ENCODE results near the gene CCDC187.

CCDC187 gene

DNA sequence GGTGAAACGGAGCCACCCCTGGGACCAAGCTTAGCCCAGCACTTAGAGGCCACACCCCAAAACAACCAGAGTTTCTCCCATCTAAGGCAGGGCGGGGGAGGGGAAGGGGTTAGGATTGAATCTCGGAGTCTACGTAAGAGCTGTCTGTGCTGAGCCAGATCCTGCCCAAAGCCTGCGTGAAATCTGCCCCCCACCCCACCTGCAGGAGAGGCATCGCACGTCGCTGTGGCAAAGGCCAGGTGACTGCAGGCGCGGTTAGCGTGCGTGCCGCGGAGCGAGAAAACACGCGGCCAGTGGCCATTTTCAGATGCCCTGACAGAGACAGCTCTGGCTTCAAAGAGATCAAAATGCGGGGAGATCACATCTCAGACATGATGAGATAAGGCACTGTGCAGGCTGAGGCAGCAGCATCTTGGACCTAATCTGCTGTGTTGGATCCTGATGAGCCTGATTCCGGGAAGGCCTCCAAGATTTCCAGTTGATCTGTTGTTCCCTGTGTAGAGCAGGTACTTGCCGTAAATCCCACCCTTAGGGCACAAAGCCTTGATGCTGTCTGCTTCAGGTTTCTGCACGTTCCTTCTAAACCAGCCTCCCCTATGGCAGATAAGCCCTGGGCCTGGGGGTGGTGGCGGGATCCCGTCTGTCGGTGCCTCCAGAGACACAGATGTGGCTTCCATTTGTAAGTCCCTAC lies 55.8 kb downstream of the CCDC187 start:
- in situ Hi-C loops (cut with HindIII; ENCODE audit: low pct_unique_long_range_greater_than_20kb, low sequenced_read_pairs) = no loop called here
- DNase-seq (ENCODE audit: low read depth in 1 of 2, low spot score in 1 of 2) = no peak
- no peak for TF ChIP-seq JUND (IDR thresholded peaks at IDR 0.05; ENCODE audit: low read depth)

DNA sequence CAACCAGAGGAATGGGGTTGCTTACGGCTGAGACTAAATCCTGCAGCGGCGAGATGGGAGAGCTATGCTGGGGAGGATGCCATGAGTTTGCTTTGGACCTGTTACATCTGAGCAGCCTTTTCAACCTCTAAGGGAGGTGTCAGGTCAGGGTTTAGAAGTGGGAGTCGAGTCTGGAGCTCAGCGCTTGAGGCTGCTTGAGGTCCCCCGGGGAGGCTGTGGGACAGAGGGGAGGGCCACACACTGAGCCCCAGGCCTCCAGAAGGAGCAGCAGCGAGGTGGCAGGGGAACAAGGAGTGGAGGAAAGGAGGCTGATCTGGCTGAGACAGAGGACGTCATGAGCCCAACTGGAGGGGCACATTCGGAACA lies 56.4 kb downstream of the CCDC187 start:
- in situ Hi-C loops (cut with HindIII; ENCODE audit: low pct_unique_long_range_greater_than_20kb, low sequenced_read_pairs) = no loop called here
- DNase-seq (ENCODE audit: low read depth in 1 of 2, low spot score in 1 of 2) = no peak
- TF ChIP-seq JUND (IDR thresholded peaks at IDR 0.05; ENCODE audit: low read depth) = no peak

GRCh38 chr9:136246849-136247550 lies 56.9 kb downstream of the CCDC187 start:
- no peak for DNase-seq (ENCODE audit: low read depth in 1 of 2, low spot score in 1 of 2)
- TF ChIP-seq JUND (IDR thresholded peaks at IDR 0.05; ENCODE audit: low read depth) = no peak
- in situ Hi-C loops (cut with HindIII; ENCODE audit: low pct_unique_long_range_greater_than_20kb, low sequenced_read_pairs) = no loop called here

DNA sequence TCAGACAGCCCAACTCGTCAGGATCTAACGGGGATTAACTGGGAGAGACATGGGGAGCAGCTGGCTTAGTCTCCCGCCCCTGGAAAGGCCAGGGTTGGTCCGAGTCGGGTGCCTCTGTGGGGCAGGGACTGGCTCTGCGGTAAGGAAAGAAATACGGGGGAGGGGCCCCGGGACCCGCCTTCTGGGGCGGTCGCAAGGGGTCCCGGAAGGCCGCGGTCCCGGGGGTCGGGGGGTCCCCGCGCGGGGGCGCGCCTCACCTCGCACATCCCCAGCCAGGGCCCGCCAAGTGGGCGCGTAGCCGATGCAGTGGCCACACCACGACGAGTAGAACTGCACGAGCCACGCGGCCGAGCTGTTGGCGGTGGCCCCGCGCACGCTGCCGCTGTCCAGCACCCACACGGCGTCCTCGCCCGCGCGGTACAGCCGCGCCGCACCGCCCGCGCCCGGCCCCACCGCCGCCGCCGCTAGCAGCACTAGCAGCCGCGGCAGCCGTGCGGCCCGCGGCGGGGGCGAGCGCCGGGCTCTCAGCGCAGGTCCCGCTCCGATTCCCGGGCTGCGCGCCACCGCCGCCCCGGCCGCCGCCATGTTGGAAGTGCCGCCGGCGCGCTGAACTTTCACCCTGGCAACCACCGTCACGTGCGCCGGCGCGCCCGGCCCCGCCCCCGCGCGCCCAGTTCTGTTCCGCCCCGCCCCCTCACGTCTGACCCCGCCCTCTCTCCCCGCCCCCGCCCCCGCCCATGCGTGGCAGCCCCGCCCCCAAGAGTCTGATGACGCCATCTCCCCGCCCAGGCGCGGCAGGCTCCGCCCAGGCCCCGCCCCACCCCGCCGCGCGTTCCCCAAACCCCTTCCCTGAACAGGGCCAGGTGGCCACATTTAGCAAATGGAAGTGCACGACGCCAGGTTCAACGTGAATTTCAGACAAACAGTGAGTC lies 58.4 kb downstream of the CCDC187 start, which contains the start of gene QSOX2:
TSS of gene QSOX2 (minus strand) at position 594 of the 932 bp plus-strand sequence. CDS start at position 585, 9 bp downstream.
- no peak for TF ChIP-seq JUND (IDR thresholded peaks at IDR 0.05; ENCODE audit: low read depth)
- peak; percentile 87 to 88 for DNase-seq (ENCODE audit: low read depth in 1 of 2, low spot score in 1 of 2)
- in situ Hi-C loops (cut with HindIII; ENCODE audit: low pct_unique_long_range_greater_than_20kb, low sequenced_read_pairs) = no loop called here

GRCh38 chr9:136244969-136245218 lies 59.0 kb downstream of the CCDC187 start:
- in situ Hi-C loops (cut with HindIII; ENCODE audit: low pct_unique_long_range_greater_than_20kb, low sequenced_read_pairs) = no loop called here
- DNase-seq (ENCODE audit: low read depth in 1 of 2, low spot score in 1 of 2) = no peak
- no peak for TF ChIP-seq JUND (IDR thresholded peaks at IDR 0.05; ENCODE audit: low read depth)

DNA sequence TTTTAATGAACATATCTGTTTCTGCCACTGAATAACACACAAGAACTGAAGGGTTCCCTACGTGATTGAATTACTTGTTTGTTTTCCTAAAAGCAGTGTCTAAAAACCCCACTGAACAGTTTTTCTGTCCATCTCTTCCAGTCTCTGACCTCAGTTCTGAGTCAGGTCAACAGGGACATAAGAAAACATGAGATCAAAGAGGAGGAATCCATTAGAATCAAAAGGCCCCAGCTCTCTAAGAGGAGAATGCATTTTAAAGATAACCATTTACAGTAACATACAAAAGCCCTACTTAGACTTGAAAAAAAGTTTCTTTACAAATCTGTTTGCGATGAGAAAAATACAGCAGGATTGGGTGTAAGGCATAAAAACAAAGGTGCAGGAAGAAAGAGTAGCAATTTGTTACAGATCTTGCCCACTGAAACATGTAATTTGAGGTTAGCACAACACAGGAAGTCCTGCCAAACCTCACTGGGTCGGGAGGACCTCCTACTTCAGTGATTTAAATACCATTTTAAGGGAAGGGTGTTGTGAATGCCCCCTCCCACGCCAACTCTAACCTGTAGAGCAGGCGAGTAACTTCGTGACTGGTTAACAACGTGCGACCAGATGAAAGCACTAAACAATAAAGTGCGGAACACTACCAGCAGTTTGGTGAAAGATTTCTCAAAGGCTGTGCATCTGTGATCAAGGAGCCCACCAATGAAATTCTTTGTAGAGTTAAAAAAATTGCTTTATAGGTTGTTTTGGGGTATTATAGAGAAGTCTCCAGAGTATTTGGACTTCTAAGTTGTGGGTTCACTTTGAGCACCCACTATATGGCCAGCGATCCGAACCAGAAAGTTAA lies 59.5 kb downstream of the CCDC187 start:
- no peak for DNase-seq (ENCODE audit: low read depth in 1 of 2, low spot score in 1 of 2)
- TF ChIP-seq JUND (IDR thresholded peaks at IDR 0.05; ENCODE audit: low read depth) = no peak
- in situ Hi-C loops (cut with HindIII; ENCODE audit: low pct_unique_long_range_greater_than_20kb, low sequenced_read_pairs) = no loop called here

GRCh38 chr9:136243631-136244030 lies 60.3 kb downstream of the CCDC187 start:
- TF ChIP-seq JUND (IDR thresholded peaks at IDR 0.05; ENCODE audit: low read depth) = no peak
- no peak for DNase-seq (ENCODE audit: low read depth in 1 of 2, low spot score in 1 of 2)
- in situ Hi-C loops (cut with HindIII; ENCODE audit: low pct_unique_long_range_greater_than_20kb, low sequenced_read_pairs) = no loop called here

GRCh38 chr9:136242918-136243525 lies 60.9 kb downstream of the CCDC187 start:
- in situ Hi-C loops (cut with HindIII; ENCODE audit: low pct_unique_long_range_greater_than_20kb, low sequenced_read_pairs) = no loop called here
- peak in 1 of 2 experiments; percentile 33 for DNase-seq (ENCODE audit: low read depth in 1 of 2, low spot score in 1 of 2)
- no peak for TF ChIP-seq JUND (IDR thresholded peaks at IDR 0.05; ENCODE audit: low read depth)

DNA sequence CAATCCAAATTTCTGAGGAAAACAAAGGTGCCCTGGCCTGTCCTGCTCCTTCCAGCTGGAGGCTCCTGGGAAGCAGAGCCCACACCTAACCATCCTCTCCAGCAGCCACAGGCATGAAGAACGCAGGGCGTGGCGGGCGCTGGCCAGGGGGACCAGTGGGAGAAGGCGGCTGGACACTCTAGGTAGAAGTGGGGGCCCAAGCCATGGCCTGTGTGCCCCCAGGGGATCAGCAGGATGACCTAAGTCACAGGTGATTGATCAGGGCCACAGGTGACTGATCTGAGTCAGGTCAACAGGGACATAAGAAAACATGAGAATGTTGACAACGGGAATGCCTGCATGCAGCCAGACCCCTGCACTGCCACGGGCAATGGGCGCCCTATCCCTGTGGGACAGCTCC lies 61.6 kb downstream of the CCDC187 start:
- in situ Hi-C loops (cut with HindIII; ENCODE audit: low pct_unique_long_range_greater_than_20kb, low sequenced_read_pairs) = no loop called here
- TF ChIP-seq JUND (IDR thresholded peaks at IDR 0.05; ENCODE audit: low read depth) = no peak
- no peak for DNase-seq (ENCODE audit: low read depth in 1 of 2, low spot score in 1 of 2)

- in situ Hi-C loops (cut with HindIII; ENCODE audit: low pct_unique_long_range_greater_than_20kb, low sequenced_read_pairs) = no loop called here
Measured at GRCh38 chr9:136241542-136241941, 62.4 kb downstream of the CCDC187 start.

GRCh38 chr9:136240941-136241340 lies 63.0 kb downstream of the CCDC187 start:
- in situ Hi-C loops (cut with HindIII; ENCODE audit: low pct_unique_long_range_greater_than_20kb, low sequenced_read_pairs) = no loop called here

More at GRCh38 chr9:136241542-136241941, 62.4 kb downstream of the CCDC187 start:
- DNase-seq (ENCODE audit: low read depth in 1 of 2, low spot score in 1 of 2) = no peak
- no peak for TF ChIP-seq JUND (IDR thresholded peaks at IDR 0.05; ENCODE audit: low read depth)

DNA sequence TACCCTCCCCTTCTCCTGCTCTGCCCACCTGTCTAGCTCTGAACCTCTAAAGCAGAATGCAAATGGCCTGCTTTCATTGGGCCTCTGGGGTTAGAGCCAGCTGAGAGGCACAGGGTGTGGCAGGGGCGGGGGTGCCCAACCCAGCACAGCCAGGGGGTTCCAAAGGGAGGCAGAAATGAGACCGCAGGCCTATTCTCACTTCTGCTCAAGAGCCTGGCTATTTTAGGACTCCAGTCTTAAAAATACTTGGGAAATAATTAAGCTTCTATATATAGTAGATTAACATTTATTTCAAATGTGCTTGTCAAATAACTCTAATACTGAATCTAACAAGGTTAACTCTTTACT lies 63.9 kb downstream of the CCDC187 start:
- no peak for TF ChIP-seq JUND (IDR thresholded peaks at IDR 0.05; ENCODE audit: low read depth)
- no peak for DNase-seq (ENCODE audit: low read depth in 1 of 2, low spot score in 1 of 2)
- in situ Hi-C loops (cut with HindIII; ENCODE audit: low pct_unique_long_range_greater_than_20kb, low sequenced_read_pairs) = no loop called here

More at GRCh38 chr9:136240941-136241340, 63.0 kb downstream of the CCDC187 start:
- DNase-seq (ENCODE audit: low read depth in 1 of 2, low spot score in 1 of 2) = no peak
- no peak for TF ChIP-seq JUND (IDR thresholded peaks at IDR 0.05; ENCODE audit: low read depth)

All from T47D (cell line).